Astrocyte of the spinal cord (primary cell): ENCODE results near the gene PLEK.

Experiments used
- DNase-seq: peaks from one replicate; pipeline ENCODE4 v3.0.0; 2011; ENCODE audit warnings: low read depth, low spot score
- H3K4me3 ChIP-seq: 2 replicates; pipeline ENCODE4 v1.5.1; 2011; ENCODE audit warnings: low read depth, mild to moderate bottlenecking, low read length, moderate library complexity
- CTCF ChIP-seq: IDR thresholded peaks from 2 replicates; pipeline ENCODE4 v1.5.1; 2012; ENCODE audit warnings: low read depth, mild to moderate bottlenecking, low read length, inconsistent platforms
- in situ Hi-C: cut with HindIII; loops from 2 replicates; pipeline ENCODE4 v1.10.0; 2017; ENCODE audit warnings: low sequenced_read_pairs

The PLEK gene

GRCh38 chr2:68387408-68388350 lies 22.6 kb downstream of the PLEK start:
- H3K4me3 ChIP-seq: no peak overlapping the region
- no peak for TF ChIP-seq CTCF
- in situ Hi-C loops: no loop called here
- DNase-seq: no peak

GRCh38 chr2:68388358-68388757 lies 23.3 kb downstream of the PLEK start:
- TF ChIP-seq CTCF: no peak
- in situ Hi-C loops: no loop called here
- H3K4me3 ChIP-seq: no peak overlapping the region
- no peak for DNase-seq

DNA sequence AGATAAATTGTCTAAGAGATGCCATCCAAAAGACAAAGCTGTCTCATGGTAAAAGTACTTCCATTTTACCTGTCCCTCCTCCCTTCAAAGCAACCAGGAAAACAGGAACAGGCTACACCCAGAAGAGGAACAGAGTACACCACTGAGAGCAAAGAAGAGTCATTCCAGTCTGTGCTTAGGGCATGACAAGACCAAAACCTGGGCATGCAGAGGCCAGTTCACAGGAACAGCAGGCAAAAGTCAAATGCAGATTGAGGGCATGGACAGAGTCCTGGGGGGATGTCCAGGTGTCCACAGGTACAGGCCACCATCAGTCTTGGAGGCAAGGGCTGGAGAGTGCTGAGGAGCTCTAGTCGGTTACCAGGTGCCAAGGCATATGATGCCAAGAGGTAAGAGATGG lies 23.7 kb downstream of the PLEK start:
- H3K4me3 ChIP-seq: no peak overlapping the region
- TF ChIP-seq CTCF: no peak
- in situ Hi-C loops: no loop called here
- no peak for DNase-seq

- no peak for DNase-seq
- no peak for TF ChIP-seq CTCF
- in situ Hi-C loops: no loop called here
- H3K4me3 ChIP-seq: no peak overlapping the region
Observed at GRCh38 chr2:68390114-68390513, 25.0 kb downstream of the PLEK start.

DNA sequence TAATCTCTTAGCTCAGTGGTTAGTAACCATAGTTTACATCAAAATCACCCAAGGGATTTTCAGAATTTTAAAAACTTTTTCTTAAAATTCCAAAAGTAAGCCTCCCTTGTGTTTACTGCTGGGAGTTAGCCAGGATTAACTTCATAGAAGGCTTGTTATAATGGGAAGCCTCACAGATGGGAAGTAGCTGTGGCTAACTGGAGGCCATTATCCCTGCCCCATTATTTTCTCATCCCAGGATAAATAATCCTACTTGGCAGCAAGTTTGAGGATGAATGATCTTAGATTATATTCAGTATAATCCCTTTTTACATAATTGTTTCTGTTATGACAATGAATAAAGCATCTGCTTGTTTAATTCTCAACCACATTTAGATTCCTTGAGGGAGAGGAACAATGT lies 25.5 kb downstream of the PLEK start:
- no peak for TF ChIP-seq CTCF
- in situ Hi-C loops: no loop called here
- H3K4me3 ChIP-seq: no peak overlapping the region
- DNase-seq: no peak

GRCh38 chr2:68391099-68391498 lies 26.0 kb downstream of the PLEK start:
- no peak overlapping the region for H3K4me3 ChIP-seq
- no peak for TF ChIP-seq CTCF
- in situ Hi-C loops: no loop called here
- DNase-seq: no peak
